DMS79 (cell line): ENCODE data around the gene FXYD1.

Experiments
- DNase-seq: peaks from one replicate; lab custom pipeline; 2025; lab: John Stamatoyannopoulos, UW

Gene FXYD1

GRCh38 chr19:35107545-35107944, 31.1 kb upstream of the FXYD1 start:
- no peak for DNase-seq

GRCh38 chr19:35108730-35109129, 29.9 kb upstream of the FXYD1 start:
- no peak for DNase-seq

GRCh38 chr19:35109395-35110112, 29.1 kb upstream of the FXYD1 start:
- DNase-seq: no peak

- no peak for DNase-seq
Observed at GRCh38 chr19:35110974-35111373, 27.6 kb upstream of the FXYD1 start.

DNA sequence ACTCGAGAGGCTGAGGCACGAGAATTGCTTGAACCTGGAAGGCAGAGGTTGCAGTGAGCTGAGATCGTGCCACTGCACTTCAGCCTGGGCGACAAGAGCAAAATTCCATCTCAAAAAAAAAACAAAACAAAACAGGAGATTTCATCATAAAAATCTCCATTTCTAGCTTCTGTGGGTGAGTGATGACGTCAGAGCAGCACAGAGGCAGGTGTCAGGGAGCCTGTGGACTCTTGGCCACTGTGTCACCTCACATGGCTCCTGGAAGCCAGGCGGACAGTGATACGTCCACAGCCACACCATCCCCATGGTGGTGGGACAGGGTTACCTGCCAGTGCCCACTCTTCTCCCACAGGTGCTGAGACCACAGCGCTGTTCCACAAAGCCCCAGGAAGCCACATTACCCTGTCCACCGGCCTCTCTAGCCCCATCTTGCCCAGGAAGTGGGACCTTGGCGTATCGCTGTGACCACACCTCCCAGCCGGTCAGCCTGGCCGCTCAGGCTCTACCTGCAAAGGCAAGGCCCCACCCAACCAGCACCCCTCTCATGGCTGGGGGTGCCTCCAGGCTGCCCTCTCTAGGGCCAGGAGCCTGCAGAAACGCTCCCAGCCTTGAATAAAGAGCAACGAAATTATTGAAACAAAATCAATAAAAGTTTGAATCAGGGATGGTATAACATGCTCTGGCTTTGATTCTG, 25.5 kb upstream of the FXYD1 start:
- no peak for DNase-seq

DNA sequence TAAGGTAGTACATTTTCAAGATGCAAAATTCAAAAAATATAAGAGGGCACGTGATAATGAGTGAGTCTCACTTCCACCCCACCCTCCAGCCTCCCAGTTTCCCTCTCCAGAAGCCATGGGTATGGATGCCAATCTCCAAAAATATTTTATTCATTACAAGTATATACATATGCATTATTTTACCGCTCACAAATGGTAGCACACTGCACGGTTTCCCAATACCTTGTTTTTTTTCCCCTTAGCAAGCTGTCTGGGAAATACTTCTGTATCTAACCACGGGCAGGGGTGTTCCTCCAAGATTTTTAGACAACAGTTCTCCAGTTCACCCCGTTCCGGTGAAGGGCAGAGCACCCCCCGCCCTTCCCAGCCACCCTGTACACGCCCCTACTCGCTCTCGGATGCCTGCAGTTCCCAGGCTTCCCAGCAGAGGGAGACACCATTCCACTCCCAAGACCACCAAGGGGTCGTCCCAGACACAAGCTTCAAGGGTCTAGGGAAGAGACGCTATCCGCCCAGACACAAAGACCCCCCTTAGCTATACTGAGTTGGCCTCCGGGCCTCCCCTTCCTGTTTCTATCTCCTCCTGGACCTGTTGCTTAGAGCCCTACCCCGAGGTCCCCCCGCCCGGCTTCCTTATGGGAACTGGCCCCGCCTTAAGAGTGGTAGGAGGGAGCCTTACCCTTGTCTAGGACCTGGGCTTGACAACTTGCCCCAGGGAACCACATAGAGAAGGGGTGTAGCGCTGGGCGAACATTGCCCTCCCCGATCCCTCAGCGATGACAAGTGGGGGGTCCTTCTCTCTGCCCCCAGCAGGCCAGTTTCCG, 24.1 kb upstream of the FXYD1 start:
- DNase-seq: peak; percentile 5

DNA sequence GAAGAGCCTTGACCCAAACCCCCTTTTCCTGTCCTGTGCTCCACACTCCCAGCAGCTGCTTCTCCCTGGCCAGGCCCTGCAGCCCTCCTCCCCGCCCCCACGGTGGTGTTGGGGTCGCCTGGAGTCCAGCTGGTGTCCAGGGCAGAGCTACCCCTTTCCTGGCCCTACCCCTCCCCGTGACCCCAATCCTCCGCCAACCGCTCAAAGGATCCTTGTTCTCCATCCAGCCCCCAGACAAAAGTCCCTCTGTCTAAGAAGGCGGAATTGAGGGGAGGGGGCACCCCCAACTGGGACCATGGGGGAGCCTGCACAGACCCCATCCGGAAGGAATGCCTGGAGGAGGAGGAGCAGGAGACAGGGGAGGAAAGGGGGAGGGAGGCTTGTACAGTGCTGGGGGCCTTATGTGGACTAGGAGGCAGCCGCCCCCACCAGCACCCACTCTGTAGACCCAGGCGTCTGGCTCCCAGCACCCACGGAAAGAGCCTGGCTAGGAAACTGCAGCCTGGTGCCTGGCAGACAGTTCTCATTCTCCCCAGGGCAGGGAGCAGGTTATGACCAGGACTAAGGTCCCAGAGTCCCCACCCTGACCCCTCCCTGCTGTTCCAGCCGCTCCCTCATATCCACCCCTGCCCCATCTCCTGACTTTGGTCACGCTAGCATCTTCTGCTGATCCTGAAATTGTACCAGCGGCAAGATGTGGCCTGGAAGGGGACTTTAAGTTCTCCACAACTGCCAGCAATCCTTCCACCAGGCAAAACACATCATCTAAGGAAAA, 23.3 kb upstream of the FXYD1 start, which contains the start of gene FXYD3:
Gene FXYD3 (plus strand): TSS at position 647 of the 775 bp plus-strand sequence. CDS start 3,554 bp downstream, outside the sequence.
- no peak for DNase-seq

DNA sequence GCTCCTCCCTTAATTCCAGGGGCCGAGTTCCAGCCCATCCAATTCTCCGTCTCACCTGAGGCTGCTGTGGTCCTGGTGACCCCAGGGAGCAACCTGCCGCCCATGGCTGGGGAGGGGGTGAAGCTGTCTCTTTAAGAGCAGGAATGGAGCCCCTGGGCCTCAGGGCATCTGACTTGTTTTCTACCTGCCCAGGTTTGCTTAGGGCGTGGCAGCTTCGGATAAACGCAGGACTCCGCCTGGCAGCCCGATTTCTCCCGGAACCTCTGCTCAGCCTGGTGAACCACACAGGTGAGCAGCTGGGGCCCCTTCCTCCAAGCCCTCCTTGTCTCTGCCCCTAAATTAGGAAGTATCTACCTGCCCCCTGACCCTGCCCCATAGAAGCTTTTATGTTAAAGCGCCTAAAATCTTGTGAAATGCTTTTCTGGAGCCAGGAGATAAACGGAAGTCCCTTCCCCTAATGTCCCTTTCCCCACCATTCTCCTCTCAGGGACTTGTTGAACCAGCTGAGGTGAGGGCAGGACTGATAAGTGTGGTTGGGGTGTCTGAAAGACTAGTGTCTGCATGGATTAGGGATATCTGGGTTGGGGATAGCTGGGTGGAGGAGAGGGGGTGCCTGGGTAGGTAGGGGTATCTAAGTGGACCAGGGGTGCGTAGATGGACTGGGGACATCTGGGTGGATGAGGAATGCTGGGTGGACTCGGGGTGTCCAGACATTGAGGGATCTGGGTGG, 22.4 kb upstream of the FXYD1 start:
- no peak for DNase-seq

DNA sequence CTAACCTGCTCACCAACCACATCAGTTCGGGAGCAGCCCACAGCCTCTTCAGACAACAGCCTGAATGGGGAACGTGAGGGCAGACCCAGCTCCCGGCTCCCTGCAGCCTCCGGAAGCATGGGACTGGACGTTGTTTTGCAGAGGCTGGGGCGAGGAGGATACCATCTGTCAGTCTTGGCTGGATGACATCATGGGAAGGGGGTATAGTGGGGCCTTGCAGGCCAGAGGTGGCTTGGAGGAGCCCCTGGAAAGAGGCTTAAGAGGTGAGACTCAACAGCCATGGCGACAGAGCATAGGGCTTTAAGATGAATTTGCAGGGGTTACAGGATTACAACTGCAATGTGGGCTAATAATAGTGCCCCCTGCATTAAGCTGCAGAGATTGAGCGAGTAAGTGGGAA, 21.5 kb upstream of the FXYD1 start:
- no peak for DNase-seq

DNA sequence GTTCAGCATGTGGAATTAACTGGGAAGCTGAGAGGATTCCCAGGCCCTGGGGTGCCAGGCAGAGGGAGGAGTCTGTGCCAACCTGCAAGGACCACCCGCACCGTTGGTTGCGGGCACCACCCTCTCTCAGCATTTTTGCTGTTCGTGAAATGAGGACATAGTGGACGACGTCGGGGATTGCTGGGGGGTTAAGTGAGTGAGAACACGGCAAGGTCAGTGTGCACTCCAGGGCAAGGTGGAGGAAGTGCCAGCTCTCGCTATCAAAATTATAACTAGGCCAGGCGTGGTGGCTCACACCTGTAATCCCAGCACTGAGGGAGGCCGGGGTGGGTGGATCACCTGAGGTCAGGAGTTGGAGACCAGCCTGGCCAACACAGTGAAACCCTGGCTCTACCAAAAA, 20.8 kb upstream of the FXYD1 start:
- DNase-seq: no peak

DNA sequence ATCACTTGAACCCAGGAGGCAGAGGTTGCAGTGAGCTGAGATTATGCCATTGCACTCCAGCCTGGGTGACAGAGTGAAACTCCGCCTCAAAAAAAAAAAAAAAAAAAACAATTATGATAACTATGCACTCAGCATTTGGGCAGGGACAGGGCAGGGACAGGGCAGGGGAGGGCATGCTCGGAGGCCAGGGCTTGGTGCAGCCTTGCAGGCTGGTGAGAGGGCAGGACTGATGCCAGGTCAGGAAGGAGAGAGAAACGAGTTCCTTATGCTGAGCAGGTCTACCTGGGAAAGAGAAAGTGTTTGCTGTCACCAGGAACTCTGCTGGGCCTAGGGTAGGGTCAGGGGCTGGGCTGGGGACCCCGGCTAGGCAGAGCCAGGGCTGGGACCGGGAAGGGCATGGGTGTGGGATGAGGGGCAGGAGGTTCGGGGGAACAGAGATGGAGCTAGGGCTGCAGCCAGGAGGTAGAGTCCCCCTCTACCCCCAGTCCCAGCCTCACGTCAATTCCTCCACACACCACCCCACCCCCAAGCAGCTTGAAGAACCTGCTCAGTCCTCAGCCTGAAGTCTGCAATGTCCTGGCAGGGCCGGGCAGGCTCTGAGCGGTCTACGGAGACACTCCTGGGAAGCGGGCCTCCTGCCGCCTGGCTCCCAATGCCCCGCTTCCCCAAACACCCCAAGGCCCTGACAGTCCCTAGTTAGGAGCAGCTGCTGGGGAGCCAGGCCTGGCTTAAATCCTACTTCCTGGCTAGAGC, 20.2 kb upstream of the FXYD1 start:
- DNase-seq: no peak

- no peak for DNase-seq
Observed at GRCh38 chr19:35119091-35119490, 19.5 kb upstream of the FXYD1 start.

DNA sequence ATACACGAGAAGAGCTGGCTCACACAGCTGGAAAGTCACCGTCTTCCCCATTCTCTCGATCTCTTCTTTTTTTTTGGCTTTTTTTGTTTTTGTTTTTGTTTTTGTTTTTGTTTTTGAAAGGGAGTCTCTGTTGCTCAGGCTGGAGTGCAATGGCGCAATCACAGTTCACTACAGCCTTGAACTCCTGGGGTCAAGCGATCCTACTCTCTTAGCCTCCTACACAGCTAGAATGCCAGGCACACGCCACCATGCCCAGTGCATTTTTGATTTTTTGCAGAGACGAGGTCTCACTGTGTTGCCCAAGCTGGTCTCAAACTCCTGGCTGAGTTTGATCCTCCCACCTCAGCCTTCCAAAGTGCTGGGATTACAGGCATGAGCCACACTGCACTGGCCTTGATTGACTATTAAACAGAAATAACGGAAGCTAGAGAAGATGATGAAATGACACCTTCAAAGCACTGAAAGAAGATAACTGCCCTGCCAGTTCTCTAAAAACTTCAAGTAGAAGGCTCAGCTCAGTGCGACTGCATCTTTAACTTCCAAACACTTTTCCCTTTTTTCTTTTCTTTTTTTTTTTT, 19.0 kb upstream of the FXYD1 start:
- DNase-seq: no peak

DNA sequence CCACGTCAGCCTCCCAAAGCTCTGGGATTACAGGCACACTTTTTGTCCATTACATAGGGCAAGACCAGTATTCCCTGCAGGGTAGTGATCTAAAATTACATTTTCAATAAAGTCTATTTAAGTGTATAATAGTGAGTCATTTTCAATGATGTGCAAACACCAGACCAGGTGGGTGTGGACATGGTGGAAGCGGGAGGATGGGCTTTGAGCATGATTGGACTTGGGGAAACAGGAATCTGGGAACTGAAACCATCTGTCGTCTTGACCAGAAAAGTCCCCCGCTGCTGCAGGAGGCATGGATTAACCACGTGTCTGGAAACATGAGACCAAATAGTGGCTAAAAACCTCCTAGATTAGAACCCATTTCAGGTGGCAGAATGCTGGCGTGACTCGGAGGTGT, 18.1 kb upstream of the FXYD1 start:
- DNase-seq: no peak

- DNase-seq: no peak
Observed at GRCh38 chr19:35120898-35121297, 17.7 kb upstream of the FXYD1 start.

- no peak for DNase-seq
Observed at GRCh38 chr19:35122687-35123551, 15.7 kb upstream of the FXYD1 start.

DNA sequence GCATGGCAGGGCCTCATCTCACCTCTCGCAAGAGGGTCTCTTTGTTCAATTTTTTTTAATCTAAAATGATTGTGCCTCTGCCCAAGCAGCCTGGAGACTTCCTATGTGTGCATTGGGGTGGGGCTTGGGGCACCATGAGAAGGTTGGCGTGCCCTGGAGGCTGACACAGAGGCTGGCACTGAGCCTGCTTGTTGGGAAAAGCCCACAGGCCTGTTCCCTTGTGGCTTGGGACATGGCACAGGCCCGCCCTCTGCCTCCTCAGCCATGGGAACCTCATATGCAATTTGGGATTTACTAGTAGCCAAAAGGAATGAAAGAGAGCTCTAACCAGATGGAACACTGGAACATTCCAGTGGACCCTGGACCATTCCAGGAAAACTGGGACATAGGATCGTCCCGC, 15.1 kb upstream of the FXYD1 start:
- DNase-seq: no peak

DNA sequence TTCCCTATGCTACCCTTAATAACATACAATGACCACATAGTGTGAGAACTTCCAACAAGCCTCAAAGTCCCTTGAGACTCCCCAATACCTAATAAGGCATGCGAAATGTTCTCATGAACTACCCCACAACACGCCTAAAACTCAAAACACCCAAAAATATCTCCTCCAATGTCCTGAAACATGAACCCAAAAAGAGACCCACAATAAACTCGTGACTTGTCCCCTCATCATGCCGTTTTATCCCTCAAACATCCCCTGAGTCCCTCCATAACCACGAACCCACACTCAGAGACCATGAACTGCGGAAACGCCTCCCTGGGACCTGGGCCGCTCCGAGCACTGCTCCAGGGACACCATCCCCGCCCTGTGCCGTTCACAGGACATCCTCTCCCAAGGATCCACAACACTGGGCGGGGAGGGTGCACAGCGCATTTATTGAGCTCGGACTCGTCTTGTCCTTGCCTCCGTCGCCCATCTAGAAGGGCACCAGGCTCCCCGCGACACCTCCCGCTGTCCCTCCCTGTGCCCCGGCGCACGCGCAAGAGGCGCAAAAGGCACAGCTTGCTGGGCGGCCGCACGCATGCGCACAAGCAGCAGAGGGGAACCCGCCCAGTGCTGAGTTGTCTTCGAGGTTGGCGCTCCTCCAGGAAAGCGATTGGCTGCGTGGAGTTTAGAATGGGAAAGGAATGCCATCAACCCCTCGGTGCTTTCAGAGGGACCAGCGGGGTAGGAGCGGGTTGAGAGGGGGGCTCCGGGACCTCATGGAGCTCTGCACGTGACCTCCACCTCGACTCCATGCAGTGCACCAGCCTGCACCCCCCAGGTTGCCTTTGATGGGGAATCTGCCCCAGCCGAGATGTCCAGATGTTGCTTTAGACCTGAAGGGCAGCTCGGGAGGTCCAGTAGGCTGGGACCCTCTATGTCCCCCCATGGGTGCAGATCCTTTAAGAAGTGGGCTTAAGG, 14.2 kb upstream of the FXYD1 start:
- peak; percentile 82 for DNase-seq
